Smooth muscle cell (in vitro differentiated cells): ENCODE results near the gene ANKRD2. TPM values are rescaled to one million over a fixed set of nuclear protein-coding genes. Genes with fewer than 3 reads are reported as not detected.
A peak's percentile ranks its signal among the peaks of the same experiment; 100 is the strongest.

Source experiments
- DNase-seq: peaks from one replicate; lab custom pipeline; 2025; ENCODE audit not compliant: unreplicated experiment; lab: John Stamatoyannopoulos, UW
- H2AFZ ChIP-seq: fragments of 200-600 bp; sonication (generic); 2 replicates; pipeline ENCODE4 v1.6.0; 2016; ENCODE audit warnings: antibody characterized with exemption, low read depth, mild to moderate bottlenecking
- H3F3A ChIP-seq: fragments of 200-600 bp; sonication (generic); 2 replicates; pipeline ENCODE4 v1.6.0; 2017; ENCODE audit warnings: antibody characterized with exemption, low read depth
- H3K27ac ChIP-seq: fragments of 200-600 bp; sonication (generic); 2 replicates; pipeline ENCODE4 v1.5.1; 2016; ENCODE audit warnings: low read depth, mild to moderate bottlenecking
- H3K27me3 ChIP-seq: fragments of 200-600 bp; sonication (generic); 2 replicates; pipeline ENCODE4 v1.6.1; 2016; ENCODE audit warnings: low read depth, mild to moderate bottlenecking
- H3K36me3 ChIP-seq: fragments of 200-600 bp; sonication (generic); 2 replicates; pipeline ENCODE4 v1.5.1; 2016; ENCODE audit warnings: low read depth
- H3K4me1 ChIP-seq: fragments of 200-600 bp; sonication (generic); 2 replicates; pipeline ENCODE4 v1.5.1; 2016; ENCODE audit warnings: low read depth
- H3K4me2 ChIP-seq: fragments of 200-600 bp; sonication (generic); 2 replicates; pipeline ENCODE4 v1.6.0; 2016; ENCODE audit warnings: mild to moderate bottlenecking
- H3K4me3 ChIP-seq: fragments of 200-600 bp; sonication (generic); 2 replicates; pipeline ENCODE4 v1.5.1; 2016; ENCODE audit warnings: mild to moderate bottlenecking
- H3K79me2 ChIP-seq: fragments of 200-600 bp; sonication (generic); 2 replicates; pipeline ENCODE4 v1.6.0; 2016; ENCODE audit warnings: low read depth, mild to moderate bottlenecking
- H3K9ac ChIP-seq: fragments of 200-600 bp; sonication (generic); 2 replicates; pipeline ENCODE4 v1.6.0; 2016; ENCODE audit warnings: low read depth
- H3K9me3 ChIP-seq: fragments of 200-600 bp; sonication (generic); replicated peaks from 2 replicates; pipeline ENCODE4 v1.5.1; 2016; ENCODE audit warnings: low read depth
- H4K20me1 ChIP-seq: fragments of 200-600 bp; sonication (generic); 2 replicates; pipeline ENCODE4 v1.6.0; 2016; ENCODE audit warnings: low read depth
- CTCF ChIP-seq: fragments of 200-600 bp; sonication (generic); IDR thresholded peaks from 2 replicates; pipeline ENCODE4 v1.5.1; 2017; ENCODE audit warnings: borderline replicate concordance, mild to moderate bottlenecking, antibody characterized with exemption; ENCODE audit not compliant: insufficient read depth, poor library complexity, severe bottlenecking
- WGBS: methylation state at CpG from one replicate; pipeline ENCODE4 v1.1.7; 2016; ENCODE audit warnings: low lambda C conversion rate; 5-methylcytosine and 5-hydroxymethylcytosine counted together
- polyA plus RNA-seq: library from polyadenylated mRNA; unstranded; fragments of >200 nt; fragmentation: Nextera tagmentation; extraction: Ambion mirVana; gene quantifications from 2 replicates; pipeline ENCODE4 v1.2.1, GENCODE V29; 2016
- total RNA-seq: library from RNA; depleted of rRNA; stranded (reverse); fragments of >200 nt; gene quantifications from 2 replicates; pipeline ENCODE4 v1.2.3, GENCODE V29; 2014

Gene ANKRD2
- total and polyA plus RNA-seq, 2 experiments from 2014 or later = 0.30 TPM; not detected in 1

GRCh38 chr10:97631098-97631497 is 58.5 kb downstream of the ANKRD2 start:
- DNase-seq = no peak
- Histone ChIP-seq H4K20me1 (no peaks in the 10 kb centered on the region), H3K27me3 (no peaks in the 10 kb centered on the region), H3K9me3 (no peaks in the 10 kb centered on the region), H3K4me3 (no peak overlapping the region), H3K36me3 (no peaks in the 10 kb centered on the region), H3K27ac (no peak overlapping the region), H3K4me2 (no peak overlapping the region), H3K79me2 (peaks cover 12% of the 10 kb centered on the region), H3K9ac (no peak overlapping the region), H3K4me1 (peaks cover 5% of the 10 kb centered on the region), H2AFZ (no peak overlapping the region), H3F3A (no peaks in the 10 kb centered on the region)
- no peak for TF ChIP-seq CTCF

GRCh38 chr10:97632949-97633884 is 60.6 kb downstream of the ANKRD2 start, which contains the start of gene MORN4:
TSS of gene MORN4 (minus strand) at chr10:97633500. CDS start at chr10:97619653, 13,847 bp downstream.
- Histone ChIP-seq H3K9me3 (no peaks in the 10 kb centered on the region), H3K27ac (peak within 1 kb of the TSS; percentile 11), H3K4me1 (peaks cover 5% of the 10 kb centered on the region), H3K9ac (peak within 1 kb of the TSS; percentile 28), H3K79me2 (peaks cover 12% of the 10 kb centered on the region), H3F3A (no peaks in the 10 kb centered on the region), H3K4me3 (peak within 1 kb of the TSS; percentile 67), H4K20me1 (no peaks in the 10 kb centered on the region), H3K27me3 (no peaks in the 10 kb centered on the region), H3K4me2 (peak within 1 kb of the TSS; percentile 82), H3K36me3 (no peaks in the 10 kb centered on the region), H2AFZ (peak within 1 kb of the TSS; percentile 98)
- 5% methylated on average over 59 of the region's 62 CpGs for WGBS
- TF ChIP-seq CTCF = no peak
- DNase-seq = peak; percentile 67

Other genes with a start within 250 kb of the ANKRD2 start
- gene FRAT2, start 238.1 kb upstream of the ANKRD2 start, total RNA-seq = 4.0 and 4.8 TPM in 2 replicates
- gene FRAT2, start 238.1 kb upstream of the ANKRD2 start, polyA plus RNA-seq = 5.9 and 7.7 TPM in 2 replicates
- 15.9 and 18.8 TPM in 2 replicates for gene RRP12, start 171.4 kb upstream of the ANKRD2 start, total RNA-seq
- 14.1 and 21.7 TPM in 2 replicates for gene RRP12, start 171.4 kb upstream of the ANKRD2 start, polyA plus RNA-seq
- gene PGAM1, start 146.6 kb upstream of the ANKRD2 start, total RNA-seq = 725 and 787 TPM in 2 replicates
- gene PGAM1, start 146.6 kb upstream of the ANKRD2 start, polyA plus RNA-seq = 921 and 957 TPM in 2 replicates
- 44.9 and 48.7 TPM in 2 replicates for gene EXOSC1, start 126.8 kb upstream of the ANKRD2 start, total RNA-seq
- gene EXOSC1, start 126.8 kb upstream of the ANKRD2 start, polyA plus RNA-seq = 61.5 and 97.5 TPM in 2 replicates
- gene ZDHHC16, start 126.6 kb upstream of the ANKRD2 start, total RNA-seq = 48.5 and 50.3 TPM in 2 replicates
- gene ZDHHC16, start 126.6 kb upstream of the ANKRD2 start, polyA plus RNA-seq = 73.3 and 81.1 TPM in 2 replicates
- 97.9 and 125 TPM in 2 replicates for gene MMS19, start 74.4 kb upstream of the ANKRD2 start, total RNA-seq
- gene MMS19, start 74.4 kb upstream of the ANKRD2 start, polyA plus RNA-seq = 76.8 and 81.4 TPM in 2 replicates
- gene UBTD1, start 73.9 kb upstream of the ANKRD2 start, total RNA-seq = 26.5 and 27.1 TPM in 2 replicates
- gene UBTD1, start 73.9 kb upstream of the ANKRD2 start, polyA plus RNA-seq = 59.9 and 61.5 TPM in 2 replicates
- not detected in 2 replicates for gene HOGA1, start 11.6 kb downstream of the ANKRD2 start, total RNA-seq
- gene HOGA1, start 11.6 kb downstream of the ANKRD2 start, polyA plus RNA-seq = 0.10 TPM in 1 of 2 replicates, not detected in the other
- gene C10orf62, start 16.9 kb downstream of the ANKRD2 start, total RNA-seq = not detected in 2 replicates
- gene C10orf62, start 16.9 kb downstream of the ANKRD2 start, polyA plus RNA-seq = not detected in 2 replicates
- 2.9 and 9.3 TPM in 2 replicates for gene MORN4, start 60.7 kb downstream of the ANKRD2 start, total RNA-seq
- gene MORN4, start 60.7 kb downstream of the ANKRD2 start, polyA plus RNA-seq = 11.3 and 16.8 TPM in 2 replicates
- 20.8 and 23.4 TPM in 2 replicates for gene PI4K2A, start 67.9 kb downstream of the ANKRD2 start, total RNA-seq
- gene PI4K2A, start 67.9 kb downstream of the ANKRD2 start, polyA plus RNA-seq = 20.4 and 21.0 TPM in 2 replicates
- 14.9 and 23.8 TPM in 2 replicates for gene AVPI1, start 114.5 kb downstream of the ANKRD2 start, total RNA-seq
- 26.9 and 32.5 TPM in 2 replicates for gene AVPI1, start 114.5 kb downstream of the ANKRD2 start, polyA plus RNA-seq
- 46.3 and 58.4 TPM in 2 replicates for gene MARVELD1, start 141.0 kb downstream of the ANKRD2 start, total RNA-seq
- gene MARVELD1, start 141.0 kb downstream of the ANKRD2 start, polyA plus RNA-seq = 95.5 and 132 TPM in 2 replicates
- gene ZFYVE27, start 164.3 kb downstream of the ANKRD2 start, total RNA-seq = 7.0 and 9.7 TPM in 2 replicates
- gene ZFYVE27, start 164.3 kb downstream of the ANKRD2 start, polyA plus RNA-seq = 11.4 and 14.0 TPM in 2 replicates
- gene SFRP5, start 199.2 kb downstream of the ANKRD2 start, total RNA-seq = not detected in 2 replicates
- gene SFRP5, start 199.2 kb downstream of the ANKRD2 start, polyA plus RNA-seq = 0.11 and 0.12 TPM in 2 replicates